GM19397 (cell line): ENCODE data around the gene SCGB2A2.

ENCODE experiments used
- ATAC-seq: cut with Tn5 transposase; IDR thresholded peaks from one replicate; pipeline ENCODE4 v1.9.1; 2021; ENCODE audit warnings: mild to moderate bottlenecking, moderate library complexity; ENCODE audit not compliant: unreplicated experiment

Gene SCGB2A2

DNA sequence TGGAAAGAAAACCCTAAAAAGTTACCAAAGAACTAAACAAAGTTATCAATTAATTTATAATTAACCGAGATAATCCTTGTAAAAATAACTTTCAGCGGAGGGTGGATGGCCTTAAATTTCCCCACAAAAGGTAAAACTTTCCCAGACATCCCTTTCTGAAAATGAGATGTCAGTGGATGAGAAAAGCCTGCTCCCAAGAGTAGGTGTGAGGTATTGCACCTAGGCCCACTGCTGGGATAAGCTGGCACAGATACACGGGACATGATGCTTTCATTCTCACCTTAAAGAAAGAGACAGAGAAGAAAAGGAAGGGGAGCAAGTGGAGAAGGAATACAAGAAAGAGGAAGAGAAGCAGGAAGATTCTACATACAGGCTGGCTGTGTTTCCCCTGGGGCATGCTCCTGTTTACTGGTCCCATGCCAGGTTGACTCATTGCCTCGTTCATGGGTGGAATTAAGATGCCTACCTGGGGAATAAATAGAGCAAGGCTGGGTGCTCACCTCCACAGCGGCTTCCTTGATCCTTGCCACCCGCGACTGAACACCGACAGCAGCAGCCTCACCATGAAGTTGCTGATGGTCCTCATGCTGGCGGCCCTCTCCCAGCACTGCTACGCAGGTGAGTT, at the start of gene SCGB2A2:
SCGB2A2 (plus strand) TSS at position 505 of the 625 bp plus-strand sequence; CDS start at position 564, 59 bp downstream.
- ATAC-seq = no peak

DNA sequence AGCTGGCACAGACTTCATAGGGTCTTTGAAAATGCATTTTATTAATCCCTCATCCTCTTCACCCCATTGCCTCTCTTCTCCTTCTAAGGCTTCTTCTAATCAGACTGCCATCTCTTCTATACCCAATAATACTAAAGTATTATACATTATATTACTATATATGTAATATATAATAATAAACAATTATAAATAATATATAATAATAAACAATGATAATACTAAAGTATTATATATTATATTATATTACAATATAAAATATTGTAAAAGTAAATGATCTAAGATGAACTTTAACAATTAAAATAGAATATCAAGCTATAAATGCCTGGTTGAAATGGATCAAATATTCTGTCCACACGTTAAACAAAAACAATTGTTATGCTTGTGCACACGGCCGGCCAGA, 48.5 kb upstream of the SCGB2A2 start:
- no peak for ATAC-seq

DNA sequence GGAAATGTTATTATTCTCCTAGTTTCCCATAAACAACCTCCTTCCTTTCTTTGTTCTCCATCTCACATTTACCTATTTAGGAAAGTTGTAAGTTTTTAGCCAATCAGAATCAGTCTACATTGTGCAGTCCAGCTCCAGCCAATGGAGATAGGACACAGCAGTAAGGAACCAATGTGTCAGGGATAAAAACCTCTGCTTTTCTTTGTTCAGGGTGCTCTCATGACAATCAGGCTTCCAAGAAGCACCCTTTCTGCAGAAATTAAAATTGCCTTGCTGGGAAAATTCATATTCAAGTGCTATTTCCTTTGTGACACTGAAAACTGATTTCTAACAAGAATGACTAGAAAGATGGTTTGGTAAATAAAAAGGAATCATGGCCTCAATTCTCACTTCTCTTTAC, 46.9 kb upstream of the SCGB2A2 start:
- ATAC-seq = no peak

DNA sequence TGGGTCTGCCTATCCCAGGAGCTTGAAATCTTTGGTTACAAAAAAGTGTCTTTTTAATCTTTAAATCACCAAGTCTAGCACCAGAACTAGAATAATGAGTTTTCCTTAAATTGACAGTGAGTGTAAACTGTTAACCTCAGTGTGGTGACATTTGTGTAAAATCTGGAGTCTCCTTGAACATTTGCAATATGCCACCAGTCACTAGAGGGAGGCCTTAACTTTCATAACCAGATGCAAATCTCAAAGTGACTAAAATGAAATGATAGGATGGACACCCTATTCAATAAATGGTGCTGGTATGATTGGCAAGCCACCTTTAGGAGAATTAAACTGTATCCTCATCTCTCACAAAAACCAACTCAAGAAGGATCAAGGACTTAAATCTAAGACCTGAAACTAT, 36.2 kb upstream of the SCGB2A2 start:
- ATAC-seq = no peak

DNA sequence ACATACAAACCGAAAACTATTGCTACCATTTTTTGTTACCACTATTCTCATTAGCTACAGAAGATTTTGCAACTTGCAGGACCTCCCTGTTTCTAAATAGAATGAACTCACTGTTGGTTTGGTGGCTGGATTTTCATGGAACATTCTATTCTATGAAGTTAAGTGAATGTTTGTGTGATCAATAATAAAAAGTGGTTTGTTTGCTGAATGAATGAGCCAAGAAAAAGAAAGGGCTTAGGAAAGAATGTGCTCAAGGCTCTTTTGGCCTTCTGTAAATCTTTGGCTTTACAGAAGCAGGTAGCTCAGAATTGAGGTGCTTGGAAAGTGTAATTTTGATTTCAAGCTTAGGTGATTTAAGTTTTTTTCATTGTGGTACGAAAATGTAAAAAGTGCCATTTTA, 33.8 kb upstream of the SCGB2A2 start:
- ATAC-seq = no peak

DNA sequence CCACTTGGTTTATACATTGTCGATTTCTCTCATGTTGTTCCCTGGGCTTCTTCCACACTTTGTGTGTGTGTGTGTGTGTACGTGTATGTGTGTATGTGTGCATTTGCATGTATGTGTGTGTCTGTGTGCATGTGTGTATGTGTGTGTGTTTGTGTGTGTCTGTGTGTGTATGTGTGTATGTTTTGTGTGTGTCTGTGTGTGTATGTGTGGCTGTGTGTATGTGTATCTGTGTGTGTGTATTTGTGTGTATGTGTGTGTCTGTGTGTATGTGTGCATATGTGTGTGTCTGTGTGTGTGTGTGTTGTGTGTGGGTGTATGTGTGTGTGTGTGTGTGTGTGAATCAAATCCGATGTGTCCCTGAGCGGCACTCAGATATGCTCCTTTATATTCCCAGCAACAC, 32.5 kb upstream of the SCGB2A2 start:
- ATAC-seq = no peak

DNA sequence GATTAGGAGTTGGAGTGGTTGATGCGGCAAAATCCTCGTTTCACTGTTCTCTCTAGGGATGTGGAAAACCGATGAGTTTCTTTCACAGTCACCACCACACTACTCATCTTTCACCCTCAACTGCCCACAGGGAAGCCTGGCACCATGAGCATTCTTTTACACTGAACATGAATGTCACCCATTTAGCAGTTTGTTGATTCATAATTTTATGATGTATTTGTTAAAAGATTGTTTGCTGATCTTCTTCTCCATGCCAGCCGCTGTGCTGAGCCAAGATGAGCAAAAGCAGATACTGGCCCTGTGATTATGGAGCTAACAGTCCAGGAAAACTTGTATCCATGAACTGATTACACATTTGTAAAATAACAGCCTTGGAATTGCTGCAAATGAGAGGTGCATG, 31.8 kb upstream of the SCGB2A2 start:
- no peak for ATAC-seq

DNA sequence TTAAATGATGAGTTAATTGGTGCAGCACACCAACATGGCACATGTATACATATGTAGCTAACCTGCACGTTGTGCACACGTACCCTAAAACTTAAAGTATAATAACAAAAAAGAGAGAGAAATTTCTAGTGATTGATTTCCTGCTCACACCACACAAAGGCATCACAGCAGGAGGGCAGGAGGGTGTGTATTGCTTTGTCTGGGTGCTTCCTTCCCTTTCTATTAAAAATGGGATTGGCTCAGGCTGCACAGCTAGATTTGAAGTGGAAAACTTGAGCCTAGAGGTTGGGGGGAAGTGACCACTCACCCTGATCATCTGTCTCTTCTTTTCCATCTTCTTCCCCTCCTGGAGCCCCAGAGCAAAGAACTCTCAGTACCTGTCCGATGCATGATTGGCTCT, 28.9 kb upstream of the SCGB2A2 start:
- no peak for ATAC-seq

DNA sequence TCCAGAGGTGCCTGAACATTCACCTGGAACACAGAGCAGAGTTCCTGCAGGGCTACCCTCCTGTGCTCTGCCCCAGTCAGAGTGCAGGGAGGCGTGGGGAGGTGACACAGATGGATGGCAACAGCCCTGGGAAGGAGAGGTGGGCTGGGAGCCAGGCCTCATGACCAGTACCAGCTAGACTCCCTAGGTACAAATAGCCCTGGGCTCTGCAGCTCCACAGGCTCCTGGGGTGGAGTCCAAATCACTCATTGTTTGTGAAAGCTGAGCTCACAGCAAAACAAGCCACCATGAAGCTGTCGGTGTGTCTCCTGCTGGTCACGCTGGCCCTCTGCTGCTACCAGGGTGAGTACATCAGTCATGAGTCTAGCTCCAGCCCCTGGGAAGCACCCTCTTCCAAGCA, 27.9 kb upstream of the SCGB2A2 start, which contains the start of gene SCGB1D2:
SCGB1D2 (plus strand) TSS at position 219 of the 400 bp plus-strand sequence; CDS start at position 288, 69 bp downstream.
- ATAC-seq = no peak

DNA sequence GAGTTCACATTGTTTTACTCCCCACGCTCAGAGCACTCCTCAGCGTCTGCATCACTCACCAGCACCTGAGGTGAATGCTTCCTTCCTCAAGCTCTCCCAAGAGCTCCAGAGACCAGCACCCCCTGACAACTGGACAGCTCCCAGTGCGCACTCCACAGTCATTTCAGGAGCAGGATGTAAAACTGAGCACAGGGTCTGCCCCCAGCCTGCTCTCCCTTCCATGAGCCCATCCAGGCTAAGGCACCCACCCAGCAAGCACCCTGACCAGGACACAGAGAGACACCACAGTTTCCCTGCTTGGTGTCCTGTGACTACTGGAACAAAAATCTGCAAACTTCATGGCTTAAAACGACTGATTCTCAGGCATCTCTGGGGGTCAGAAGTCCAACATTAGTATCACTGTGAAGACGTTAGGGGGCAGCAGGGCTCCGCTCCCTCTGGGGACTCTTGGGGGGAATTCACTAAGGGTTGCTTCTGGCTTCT, 24.6 kb upstream of the SCGB2A2 start:
- no peak for ATAC-seq

DNA sequence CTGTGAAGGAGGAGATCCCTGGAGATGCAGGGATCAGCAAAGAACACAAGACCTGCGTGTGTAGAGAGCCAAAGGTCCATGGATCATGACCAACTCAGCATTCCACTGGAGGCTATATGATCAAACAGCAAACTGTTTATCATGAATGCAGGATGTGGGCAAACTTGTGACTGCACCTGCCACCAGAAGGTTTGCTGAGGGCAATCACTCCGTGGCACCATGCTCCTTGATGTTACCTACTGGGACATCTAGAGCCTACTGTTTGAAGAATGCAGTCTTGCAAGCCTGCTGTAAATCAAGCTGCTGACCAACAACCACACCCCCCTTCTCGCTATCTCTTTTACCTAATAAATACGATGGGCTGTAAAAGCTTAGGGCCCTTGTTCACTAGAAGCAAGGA, 18.3 kb upstream of the SCGB2A2 start:
- no peak for ATAC-seq

DNA sequence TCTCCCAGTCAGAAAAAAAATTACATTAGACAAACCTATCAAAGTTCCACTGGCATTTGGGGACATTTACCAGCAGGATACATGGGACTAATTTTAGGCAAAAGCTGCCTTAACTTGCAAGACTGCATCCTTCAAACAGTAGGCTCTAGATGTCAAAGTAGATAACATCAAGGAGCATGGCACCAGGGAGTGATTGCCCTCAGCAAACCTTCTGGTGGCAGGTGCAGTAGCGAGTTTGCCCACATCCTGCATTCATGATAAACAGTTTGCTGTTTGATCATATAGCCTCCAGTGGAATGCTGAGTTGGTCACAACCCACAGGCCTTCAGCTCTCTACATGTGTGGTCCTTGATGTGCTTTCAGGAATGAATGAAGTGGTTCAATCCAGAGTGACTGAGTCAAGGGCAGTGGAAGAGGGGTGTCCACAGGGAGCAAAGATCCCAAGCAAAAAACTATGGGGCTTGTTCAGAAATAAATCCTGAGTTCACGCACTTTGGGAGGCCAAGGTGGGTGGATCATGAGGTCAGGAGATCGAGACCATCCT, 15.9 kb upstream of the SCGB2A2 start:
- ATAC-seq = no peak

DNA sequence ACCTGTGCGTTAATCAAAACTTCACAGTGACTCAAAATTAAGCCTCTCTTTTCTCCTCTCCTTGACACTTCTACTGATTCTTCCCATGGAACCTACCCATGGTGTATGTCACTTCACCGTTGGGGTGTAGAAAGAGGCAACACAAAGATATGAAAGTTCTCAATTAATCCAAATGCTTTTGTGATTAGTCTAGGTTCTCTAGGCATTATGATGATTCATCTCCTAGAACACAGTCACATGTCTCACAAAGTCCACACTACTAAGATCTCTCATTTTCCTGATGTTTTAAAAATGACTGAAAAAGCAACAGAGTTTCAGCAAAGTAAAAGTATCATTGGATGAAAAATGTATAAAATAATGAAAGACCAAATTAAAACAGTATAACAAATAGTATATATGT, 13.7 kb upstream of the SCGB2A2 start:
- ATAC-seq = no peak

DNA sequence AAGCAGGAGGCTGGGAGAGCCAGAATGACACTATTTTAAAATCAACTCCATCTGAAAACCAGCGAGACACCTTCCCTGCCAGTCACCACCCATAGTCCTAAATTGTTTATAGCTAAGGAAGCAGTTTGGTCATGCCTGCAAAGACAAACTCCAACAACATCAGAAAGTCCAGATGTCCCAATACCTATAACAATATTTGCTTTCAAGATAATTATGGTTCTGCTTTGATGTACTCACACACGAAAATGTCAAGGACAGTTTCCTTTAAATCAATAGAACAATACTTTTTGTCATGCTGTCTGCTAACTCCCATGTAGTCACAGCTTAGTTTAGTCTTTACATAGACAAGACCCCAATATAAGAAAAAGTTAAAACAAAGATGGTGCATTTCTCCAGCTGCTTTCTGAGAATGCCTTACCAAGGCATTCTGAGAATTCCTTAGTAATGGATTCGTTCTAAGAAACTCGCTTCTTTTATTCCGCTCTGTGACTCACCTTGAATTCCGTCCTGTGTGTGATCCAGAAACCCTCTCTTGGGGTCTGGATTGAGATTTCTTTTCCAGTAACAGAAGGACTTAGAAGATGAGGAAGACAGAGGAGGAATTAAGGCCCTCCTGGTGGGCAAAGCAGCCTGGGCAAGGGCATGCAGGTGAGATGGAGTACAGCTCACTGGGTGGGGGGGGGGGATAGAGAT, 9.6 kb upstream of the SCGB2A2 start:
- no peak for ATAC-seq

DNA sequence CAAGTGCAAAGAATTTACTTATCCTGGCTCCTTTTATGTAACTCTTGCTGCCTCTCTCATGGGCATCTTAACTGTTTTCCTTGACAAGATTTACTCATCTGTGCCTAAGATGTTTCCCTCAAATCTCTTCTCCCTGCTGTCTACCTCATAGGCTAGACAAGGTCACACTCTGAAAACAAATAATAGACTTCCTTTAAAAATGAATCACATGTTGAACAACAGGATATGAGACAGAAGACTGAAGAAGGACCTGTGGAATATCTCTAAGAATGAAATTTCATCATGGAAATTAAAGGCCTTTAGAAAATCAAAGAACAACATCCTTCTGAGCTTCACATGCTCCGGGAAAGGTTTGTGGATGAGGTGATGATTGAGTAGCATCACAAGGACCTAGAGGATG, 6.0 kb upstream of the SCGB2A2 start:
- ATAC-seq = no peak

DNA sequence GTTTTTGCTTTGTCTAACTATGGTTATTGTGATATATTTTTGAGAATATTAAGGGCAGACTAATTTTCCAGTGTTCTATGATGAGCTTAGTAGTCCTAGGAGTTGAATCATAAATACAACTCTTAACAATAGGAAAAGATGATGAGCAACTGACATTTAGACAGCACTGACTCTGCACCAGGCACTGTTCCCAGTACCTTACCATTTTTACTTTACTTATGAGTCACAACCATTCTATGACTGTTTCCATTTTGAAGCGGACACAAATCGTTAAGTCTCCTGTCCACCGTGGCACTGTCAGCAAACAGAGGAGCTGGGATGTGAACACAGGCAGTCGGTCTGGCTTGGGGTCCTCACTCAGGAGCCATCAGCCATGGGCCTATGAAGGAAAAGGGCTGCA, 3.4 kb upstream of the SCGB2A2 start:
- no peak for ATAC-seq

DNA sequence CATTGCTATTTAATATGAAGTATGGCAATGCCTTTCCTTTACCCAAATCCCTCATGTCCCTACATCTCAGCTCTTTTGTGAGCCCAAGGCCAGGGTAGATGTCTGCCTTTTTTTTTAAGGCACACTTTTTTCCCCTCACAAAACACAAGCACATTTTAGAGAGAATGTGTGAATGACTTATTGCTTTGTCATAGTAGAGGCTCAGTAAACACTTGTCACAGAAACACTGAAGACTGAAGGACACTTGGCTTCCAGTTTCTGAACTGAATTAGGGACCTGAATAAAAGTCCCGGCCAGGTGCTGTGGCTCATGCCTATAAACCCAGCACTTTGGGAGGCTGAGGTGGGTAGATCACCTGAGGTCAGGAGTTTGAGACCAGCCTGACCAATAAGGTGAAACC, 2.9 kb upstream of the SCGB2A2 start:
- ATAC-seq = no peak

DNA sequence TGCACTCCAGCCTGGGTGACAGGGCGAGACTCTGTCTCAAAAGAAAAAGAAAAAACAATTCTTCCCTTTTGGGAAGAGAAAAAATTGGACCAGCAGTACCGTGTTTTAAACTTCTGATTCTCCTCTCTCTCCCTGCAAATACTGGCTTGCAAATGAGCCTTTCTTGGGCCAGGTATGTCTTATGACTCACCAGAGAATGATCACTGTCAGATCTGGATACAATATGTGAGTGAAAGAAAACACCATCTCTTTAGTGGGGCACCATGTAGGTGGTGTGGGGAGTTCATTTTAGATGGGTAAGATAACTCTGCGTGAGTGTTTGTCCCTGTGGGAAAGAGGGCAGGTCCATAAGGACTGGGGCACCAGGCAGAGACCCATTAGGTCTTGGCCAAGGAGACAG, 2.4 kb upstream of the SCGB2A2 start:
- no peak for ATAC-seq

DNA sequence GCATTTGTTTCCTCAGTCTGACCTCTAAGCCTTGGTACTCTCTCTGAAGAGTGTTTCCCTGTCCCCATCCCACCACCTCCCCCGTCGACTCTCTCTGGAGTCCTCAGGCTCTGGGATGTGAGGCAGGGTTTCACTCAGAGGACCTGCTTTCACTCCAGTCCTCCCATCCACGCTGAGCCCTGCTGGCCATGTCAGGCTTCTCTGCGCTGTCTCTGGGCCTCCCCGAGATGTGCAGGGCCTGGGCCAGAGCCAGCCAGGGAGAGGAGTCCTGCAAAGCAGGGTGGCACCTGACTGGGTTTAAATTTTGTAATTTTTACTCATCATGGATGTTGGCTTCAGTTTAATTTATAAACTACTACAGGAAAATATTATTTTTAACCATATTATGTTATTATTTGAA, 3.3 kb downstream of the SCGB2A2 start:
- ATAC-seq = no peak

DNA sequence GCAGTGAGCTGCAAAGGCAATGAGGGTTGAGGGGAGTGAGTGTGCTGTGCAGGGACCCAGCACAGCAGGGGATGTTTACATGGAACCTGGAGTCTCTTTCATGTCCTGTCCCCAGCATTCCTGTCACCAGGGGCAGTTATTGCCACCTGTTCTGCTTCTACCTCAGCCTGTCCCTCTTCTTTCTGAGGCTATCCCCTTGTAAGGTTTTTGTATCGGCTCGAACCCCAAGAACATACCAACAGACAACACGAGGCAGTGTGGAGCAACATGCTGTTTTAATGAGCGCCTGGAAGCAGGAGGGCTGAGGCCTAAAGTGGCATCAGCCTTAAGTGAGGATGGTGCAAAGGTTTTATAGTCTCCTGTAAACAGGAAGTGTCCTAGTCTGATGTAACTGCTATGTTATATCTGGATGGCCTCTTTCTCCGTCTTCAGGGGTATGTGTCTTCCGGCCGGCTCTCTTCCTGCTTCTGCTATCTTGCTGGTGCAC, 3.9 kb downstream of the SCGB2A2 start:
- ATAC-seq = no peak

DNA sequence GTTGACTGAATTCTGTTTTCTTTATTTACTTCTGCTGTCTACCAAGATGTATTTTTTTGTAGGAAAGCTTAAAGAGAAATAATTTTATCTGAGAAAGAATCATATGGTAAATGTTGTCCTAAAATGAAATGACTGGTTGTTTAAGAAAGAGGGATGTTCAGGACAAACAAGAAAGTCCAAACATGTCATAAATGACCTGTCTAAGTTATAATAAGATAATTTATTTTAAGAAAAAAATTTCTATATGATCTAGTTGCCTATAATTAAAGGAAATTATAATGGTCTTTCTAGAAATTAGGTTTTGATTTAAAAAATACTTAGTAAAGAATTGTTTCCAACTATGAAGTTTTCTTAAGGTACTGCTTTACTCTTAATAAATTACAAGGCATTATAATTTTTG, 10.5 kb downstream of the SCGB2A2 start:
- no peak for ATAC-seq

DNA sequence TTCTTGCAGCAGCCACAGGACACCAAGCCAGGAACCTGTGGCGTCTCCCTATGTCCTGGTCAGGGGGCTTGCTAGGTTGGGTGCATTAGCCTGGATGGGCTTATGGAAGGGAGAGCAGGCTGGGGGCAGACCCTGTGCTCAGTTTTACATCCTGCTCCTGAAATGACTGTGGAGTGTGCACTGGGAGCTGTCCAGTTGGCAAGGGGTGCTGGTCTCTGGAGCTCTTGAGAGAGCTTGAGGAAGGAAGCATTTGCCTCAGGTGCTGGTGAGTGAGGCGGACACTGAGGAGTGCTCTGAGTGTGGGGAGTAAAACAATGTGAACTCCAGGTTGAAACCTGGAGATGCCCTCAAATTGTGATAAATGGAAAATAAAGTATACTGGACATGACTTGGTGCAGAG, 25.5 kb downstream of the SCGB2A2 start:
- no peak for ATAC-seq
